ENCODE measurements around the gene USP3.

GRCh38 chr15:63551400-63551799, 47.0 kb downstream of the USP3 start:
- TF ChIP-seq KDM2A (CRISPR knock-in tag; IDR thresholded peaks at IDR 0.05; ENCODE audit: borderline replicate concordance, low read depth): no peak
- TF ChIP-seq CTCF (CRISPR knock-in tag; IDR thresholded peaks at IDR 0.05): no peak
- TF ChIP-seq MAFK (conservative IDR thresholded peaks at IDR 0.05 in 1 of 2, IDR thresholded peaks at IDR 0.05 in 1 of 2; ENCODE audit: low read length in 2 of 2): no peak

Data from HepG2 (cell line).